ENCODE data around the gene HIPK3.
"Not testable (repeated sequence)": the region's sequence is repeated elsewhere in the genome, so short reads cannot be mapped to it uniquely, and the experiment has no call there.

HIPK3 gene

DNA sequence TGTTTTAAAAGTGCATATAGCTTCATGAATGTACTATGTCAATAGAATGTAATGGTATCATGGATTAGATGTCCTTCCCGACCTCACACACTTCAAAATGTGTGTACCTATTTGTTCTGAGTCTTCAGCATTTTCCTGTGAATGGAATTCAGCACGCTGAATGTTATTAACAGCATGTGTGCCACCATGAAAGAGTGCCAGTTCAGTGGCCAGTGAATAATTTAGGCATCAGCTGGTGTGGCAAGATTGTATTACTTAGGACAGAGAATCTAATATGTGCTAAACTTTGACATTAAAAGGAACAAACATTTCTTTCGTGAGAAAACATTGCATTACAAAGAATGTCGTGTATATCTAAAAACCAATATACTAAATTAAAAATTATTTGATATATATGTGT, 46.4 kb downstream of the HIPK3 start:
- no peak for DNase-seq (ENCODE audit: low read depth, low spot score)

DNA sequence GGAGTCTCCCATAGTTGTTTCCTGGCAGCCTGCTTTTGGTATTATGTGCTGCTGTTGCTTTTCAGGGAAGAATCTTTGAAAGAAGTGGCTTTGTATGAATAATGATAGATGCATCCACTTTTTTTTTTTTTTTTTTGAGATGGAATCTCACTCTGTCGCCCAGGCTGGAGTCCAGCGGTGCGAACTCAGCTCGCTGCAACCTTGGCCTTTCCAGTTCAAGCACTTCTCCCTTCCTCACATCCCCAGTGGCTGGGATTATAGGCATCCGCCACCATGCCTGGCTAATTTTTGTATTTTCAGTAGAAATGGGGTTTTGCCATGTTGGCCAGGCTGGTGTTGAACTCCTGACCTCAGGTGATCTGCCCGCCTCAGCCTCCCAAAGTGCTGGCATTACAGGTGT, 49.6 kb downstream of the HIPK3 start:
- not testable (repeated sequence) for DNase-seq (ENCODE audit: low read depth, low spot score)

DNA sequence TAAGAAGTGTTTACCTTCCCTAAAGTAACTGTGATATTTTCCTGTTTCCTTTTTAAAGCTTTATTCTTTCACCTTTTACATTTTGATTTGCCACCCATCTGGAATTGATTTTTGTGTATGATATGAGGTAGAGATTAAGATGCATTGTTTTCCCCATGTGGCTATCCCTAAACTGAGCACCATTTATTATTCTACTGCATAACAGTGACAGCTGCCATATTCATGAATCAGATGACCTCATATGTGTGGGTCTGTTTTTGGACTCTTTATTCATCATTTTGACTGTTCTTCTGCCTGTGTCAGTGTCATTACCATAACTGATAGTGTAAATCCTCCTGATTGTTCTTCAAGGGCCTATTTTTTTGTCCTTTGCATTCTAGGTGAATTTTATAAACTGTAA, 50.8 kb downstream of the HIPK3 start:
- DNase-seq (ENCODE audit: low read depth, low spot score) = no peak

DNA sequence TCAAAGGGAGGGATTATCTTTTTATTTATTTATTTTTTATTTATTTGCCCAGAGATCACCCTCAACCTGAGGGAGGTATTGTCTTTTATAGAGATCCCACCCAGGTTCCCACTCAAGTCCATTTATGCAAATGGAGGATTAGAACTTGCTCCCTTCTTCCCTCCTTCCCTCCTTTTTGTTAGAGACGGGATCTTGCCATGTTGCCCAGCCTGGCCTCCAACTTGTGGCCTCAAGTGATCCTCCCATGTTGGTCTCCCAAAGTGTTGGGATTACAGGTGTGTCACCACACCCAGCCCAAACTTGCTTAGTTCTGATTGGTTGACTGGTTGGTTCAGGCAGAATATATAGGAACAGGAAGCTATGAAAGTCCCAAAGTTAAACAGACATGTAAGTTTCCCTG, 51.9 kb downstream of the HIPK3 start:
- DNase-seq (ENCODE audit: low read depth, low spot score) = no peak

DNA sequence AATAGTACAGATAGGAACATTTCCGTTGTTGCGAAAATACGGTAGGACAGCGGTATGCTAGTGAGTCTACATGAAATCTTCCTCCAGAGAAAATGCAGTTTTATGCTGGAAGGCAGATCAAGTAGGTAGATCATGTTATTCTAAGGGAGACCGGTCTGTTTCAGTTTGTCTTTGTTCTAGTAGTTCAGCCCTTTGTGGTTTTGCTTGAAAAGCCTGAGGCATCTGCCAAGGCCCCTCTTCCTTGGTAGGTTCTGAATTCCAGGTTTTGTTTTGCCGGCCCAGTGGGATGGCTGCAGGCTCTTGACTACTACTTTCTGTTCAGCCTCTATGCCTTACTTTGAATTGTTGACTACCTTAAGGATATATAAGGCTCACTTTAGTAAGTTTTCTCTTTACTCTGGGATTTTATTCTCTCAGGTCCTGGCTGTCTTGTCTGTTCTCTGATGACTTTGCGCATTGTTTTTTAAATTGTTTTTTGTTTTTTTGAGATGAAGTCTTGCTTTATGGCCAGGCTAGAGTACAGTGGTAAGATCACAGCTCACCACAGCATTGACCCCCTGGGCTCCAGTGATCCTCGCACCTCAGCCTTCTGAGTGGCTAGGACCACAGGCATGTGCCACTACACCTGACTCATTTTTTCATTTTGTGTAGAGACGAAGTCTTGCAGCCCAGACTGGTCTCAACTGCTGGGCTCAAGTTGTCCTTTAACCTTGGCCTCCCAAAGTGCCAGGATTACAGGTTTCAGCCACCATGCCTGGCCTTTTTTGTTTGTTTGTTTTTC, 53.7 kb downstream of the HIPK3 start:
- peak; percentile 15 for DNase-seq (ENCODE audit: low read depth, low spot score)

DNA sequence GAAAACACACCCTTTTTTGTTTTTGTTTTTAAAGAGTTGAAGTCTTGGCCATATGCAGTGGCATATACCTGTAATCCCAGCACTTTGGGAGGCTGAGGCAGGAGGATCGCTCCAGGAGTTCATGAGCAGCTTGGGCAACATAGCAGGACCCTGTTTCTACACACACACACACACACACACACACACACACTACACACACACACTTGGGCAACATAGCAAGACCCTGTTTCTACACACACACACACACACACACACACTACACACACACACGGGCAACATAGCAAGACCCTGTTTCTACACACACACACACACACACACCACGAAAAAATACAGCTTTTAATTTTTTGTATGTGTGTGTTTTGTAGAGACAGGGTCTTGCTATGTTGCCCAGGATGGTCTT, 54.5 kb downstream of the HIPK3 start:
- DNase-seq (ENCODE audit: low read depth, low spot score) = no peak

DNA sequence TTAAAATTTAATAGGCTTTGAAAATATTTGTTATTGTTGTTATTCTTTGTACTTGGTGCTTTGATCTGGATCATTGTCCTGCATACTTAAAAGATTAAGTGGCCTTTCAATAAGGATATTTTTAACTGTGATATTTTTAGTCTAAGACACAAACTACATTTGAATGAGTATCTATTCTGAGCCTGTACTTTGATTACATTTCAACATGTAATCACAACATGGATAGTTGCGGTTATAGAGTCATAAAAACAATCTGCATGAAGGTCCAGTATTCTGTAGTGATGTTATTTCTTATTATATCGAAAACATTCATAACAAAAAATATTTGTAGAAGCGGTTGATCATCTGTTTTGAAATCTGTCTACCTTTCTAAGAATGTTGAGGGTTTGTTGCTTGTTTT, 58.6 kb downstream of the HIPK3 start:
- no peak for DNase-seq (ENCODE audit: low read depth, low spot score)

DNA sequence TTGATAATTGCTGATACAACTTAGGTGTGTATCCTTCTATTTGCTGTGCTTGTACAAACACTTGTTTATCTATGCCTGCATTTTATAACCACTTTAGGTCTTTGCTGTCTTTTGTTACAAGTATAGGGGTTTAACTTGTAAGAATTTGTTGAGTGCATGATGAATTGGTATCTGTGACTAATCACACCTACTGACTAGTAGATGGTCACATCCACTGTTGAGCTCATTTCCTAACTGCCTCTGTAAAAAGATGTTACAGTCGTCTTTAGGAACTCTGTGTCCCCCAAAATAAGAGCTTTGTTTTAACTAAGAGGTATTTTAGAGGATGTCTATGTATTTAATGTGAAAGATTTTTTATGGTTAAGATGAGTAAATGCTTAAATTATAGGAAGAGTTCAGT, 60.5 kb downstream of the HIPK3 start:
- DNase-seq (ENCODE audit: low read depth, low spot score) = no peak

DNA sequence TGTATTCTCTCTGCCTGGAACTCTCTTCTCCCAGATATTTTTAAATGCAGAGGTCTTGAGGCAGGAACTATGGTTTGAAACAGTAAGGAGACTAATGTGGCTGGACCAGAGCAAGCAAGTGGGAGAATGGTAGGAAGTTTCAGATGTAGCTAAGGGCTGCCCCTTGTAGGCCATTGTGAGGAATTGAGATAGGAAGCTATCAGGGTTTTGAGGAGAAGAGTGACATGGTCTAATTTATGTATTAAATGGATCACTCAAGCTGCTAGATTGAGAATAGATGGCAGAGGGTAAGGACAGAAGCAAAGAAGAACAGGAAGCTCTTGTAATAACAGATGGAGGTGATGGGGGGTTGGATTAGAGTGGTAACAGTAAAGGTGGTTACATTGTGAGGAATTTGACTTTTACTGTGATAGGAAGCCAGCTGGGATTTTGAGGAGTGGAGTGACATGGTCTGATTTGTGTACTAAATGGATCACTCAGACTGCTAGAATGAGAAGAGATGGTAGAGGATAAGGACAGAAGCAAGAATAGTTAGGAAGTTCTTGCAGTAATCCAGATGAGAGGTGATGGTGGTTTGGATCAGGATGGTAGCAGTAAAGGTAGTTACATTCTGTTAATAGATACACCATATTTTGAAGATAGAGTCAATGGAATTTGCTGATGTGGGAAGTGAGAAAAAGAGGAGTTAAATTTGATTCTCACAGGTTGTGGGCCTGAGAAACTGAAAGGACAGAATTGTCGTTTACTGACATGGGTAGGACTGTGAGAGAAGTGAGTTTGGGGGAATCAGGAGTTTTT, 63.0 kb downstream of the HIPK3 start:
- no peak for DNase-seq (ENCODE audit: low read depth, low spot score)

DNA sequence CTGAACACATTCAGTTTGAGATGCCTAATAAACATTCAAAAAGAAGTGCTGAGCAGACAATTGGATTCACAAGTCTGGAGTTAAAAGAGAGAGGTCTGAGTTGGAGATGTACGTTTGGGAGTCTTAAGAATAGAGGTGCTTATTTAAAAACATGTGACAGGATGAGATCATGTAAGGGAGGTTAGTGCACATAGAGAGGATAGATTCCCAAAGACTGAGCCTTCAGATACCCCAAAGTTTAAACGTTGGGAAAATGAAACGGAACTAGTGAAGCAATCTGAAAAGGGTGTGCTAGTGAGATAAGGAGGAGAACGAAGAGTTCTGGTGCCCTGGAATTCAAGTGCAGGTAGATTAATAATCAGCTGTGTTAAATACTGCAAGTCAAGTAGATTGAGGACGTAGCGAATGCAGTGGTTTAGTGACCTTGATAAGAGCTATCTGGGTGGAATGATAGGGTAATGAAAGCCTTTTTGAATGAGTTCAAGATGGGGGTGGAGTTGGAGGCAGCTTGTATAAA, 63.7 kb downstream of the HIPK3 start:
- DNase-seq (ENCODE audit: low read depth, low spot score) = no peak

DNA sequence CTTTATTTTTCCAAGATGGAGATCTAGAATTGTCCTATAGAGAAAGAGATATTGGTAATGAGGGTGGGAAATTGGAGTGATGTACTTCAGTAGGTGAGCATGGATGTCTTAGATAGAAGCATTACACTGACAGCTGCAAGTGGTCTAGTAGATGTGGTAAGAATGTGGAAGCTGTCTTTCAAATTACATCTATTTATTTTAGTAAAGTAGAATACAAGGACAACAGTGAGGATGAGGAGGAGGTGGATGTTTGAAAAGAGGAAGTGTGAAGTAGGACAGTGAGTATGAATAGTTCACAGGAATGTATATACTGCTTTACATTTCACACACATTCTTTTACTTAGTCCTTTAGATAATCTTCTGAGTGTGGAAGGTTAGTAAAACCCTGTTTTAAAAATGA, 64.2 kb downstream of the HIPK3 start:
- DNase-seq (ENCODE audit: low read depth, low spot score) = no peak

DNA sequence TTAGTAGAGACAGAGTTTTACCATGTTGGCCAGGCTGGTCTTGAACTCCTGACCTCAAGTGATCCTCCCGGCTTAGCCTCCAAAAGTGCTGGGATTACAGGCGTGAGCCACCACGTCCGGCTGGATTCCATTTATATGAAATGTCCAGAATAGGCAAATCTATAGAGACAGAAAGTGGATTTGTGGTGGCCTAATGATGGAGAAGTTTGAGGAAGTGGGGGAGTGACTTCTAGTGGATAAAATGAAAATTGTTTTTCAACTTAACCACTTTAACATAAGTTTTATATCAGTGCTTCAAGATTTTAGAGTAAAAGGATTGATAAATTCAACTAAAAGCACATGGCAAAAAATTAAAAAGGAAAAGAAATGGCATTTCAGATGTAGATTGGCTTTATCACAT, 66.2 kb downstream of the HIPK3 start:
- no peak for DNase-seq (ENCODE audit: low read depth, low spot score)

DNA sequence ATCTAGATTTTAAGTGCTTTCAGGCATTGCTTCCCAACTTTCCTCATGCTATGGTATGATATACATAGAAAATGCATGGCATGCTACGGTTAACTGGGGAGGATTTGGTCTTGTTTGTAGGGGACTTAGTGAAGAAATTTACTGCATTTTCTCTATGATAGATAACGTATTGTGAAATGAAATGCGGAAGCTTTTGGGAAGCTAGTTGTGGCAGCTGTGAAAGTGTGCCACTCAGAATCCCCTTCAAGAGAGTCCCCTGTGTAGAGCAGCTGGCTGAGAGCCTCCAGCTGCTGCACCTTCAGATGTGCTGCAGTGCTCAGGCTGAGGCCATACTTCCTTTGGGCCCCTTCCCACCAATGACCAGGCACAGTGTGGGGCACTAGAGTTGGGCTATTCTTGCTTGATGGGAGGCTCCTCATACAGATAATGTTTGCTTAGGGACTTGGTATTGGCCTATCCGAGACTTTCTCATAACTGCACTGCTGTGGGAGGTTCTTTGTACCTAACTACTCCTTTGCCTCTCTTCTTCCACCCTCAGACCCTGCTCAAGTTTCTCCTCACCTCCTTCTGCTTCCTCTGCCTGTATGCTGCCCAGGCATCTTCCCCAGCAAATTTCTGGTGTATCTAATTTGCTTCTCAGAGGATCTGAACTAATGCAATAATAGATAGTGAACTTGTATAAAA, 67.3 kb downstream of the HIPK3 start:
- DNase-seq (ENCODE audit: low read depth, low spot score) = no peak

DNA sequence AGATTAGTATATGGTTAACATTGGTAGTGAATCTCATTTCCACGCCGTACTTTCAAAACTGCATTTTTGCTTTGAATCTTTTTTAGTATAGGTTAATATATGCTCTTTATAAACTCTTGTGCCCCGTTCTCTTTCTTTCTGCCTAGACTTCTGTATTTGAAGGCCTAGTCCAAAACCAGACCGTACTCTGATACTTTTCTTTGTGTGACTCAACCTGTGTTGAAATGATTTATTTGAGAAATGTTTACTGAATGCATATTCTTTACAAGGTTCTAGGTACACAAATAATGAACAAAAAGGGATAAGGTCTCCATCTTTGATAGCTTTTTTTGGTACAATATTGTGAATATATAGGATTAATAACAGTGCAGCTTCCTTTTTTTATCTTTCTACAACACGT, 68.3 kb downstream of the HIPK3 start:
- no peak for DNase-seq (ENCODE audit: low read depth, low spot score)

DNA sequence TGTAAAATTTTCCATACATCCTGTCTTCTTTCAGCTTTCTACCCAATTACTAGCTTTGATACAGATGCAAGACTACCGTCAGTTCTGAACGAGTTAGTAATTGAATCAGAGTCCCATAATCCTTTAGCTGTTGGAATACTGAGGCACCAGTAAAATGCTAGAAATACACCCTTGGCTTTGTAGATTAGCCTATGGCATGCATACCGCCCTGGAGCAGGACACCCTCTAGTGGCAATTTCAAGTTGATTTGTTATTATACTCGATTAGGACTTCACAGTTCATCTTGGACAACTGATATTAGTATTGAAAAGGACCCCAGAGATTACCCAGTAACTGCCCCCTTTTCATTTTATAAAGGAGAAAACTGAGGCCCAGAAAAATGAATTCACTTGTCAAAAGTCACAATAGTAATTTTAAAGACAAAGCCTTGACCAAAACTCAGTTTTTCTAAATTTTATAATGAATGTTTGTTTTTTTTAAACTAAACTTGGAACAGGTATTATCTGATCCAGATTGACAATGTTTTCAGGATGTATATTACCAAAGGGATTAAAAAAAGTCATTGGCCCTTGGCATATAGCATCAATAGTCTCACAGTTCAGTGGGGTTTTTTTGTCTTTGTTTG, 72.6 kb downstream of the HIPK3 start:
- DNase-seq (ENCODE audit: low read depth, low spot score) = no peak

DNA sequence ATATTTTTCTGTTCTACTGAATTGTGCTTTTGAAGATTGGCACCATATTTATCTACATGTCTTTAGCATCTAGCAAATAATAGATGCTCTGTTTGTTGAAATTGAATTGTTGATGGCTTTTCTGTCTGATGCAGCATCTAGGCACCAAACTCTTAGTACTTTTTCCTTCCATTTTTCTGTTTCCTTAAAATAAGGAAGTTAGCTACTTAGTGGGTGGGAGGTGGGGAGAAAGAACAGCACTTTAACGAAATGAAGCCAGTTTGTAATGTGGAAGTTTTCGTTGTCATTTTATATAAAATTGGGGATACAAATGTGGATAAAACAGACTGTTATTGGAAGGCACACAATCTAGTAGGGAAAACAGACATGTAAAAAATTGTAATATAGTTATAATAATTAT, 76.6 kb downstream of the HIPK3 start:
- no peak for DNase-seq (ENCODE audit: low read depth, low spot score)

DNA sequence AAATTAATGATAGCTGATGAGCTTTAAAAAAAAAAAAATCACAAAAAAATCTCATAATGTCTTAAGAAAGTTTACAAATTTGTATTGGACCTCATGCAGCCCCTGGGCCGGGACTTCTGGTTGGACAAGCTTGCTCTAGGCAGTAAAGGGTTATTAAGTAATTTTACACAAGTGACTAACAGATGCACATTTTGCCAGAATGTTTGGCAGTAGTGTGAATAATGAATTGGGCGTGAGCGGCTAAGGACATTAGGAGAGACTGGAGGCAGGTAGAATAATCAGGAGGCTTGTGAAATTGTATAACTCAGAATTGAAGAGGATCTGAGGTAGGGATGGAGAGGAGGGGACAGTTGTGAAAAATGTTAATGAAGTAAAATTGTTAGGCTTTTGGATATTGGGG, 77.4 kb downstream of the HIPK3 start:
- DNase-seq (ENCODE audit: low read depth, low spot score) = no peak

DNA sequence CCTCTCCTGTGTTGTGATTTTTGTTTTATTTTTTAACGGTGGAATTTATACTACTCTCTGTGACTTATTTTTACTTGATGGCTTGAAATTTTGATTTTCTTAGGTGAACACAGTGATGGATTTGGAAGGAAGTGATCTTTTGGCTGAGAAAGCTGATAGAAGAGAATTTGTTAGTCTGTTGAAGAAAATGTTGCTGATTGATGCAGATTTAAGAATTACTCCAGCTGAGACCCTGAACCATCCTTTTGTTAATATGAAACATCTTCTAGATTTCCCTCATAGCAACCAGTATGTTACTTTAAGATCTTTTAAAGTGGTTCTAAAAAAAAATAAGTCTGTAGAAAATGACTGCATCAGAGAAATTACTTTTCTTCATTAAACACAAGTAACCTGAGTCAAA, 82.1 kb downstream of the HIPK3 start:
- DNase-seq (ENCODE audit: low read depth, low spot score) = no peak

DNA sequence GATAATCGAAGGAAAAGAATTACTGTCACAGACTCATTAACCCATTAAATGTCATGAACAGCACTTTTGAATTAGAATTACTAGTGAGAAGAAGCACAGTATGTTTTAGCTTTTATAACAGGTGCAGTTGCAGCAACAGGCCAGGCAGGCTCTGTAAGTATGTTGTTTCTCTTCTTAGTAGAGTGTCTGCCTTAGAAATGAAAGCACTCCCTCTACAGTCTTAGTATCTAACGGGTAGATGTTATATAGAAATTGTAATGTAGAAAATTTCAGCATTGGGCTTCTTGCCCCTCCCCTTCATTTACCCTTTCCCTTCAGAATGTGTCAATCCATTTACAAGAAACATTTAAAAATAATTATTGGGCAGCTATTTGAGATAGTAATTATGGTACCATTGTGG, 87.4 kb downstream of the HIPK3 start:
- DNase-seq (ENCODE audit: low read depth, low spot score) = no peak

DNA sequence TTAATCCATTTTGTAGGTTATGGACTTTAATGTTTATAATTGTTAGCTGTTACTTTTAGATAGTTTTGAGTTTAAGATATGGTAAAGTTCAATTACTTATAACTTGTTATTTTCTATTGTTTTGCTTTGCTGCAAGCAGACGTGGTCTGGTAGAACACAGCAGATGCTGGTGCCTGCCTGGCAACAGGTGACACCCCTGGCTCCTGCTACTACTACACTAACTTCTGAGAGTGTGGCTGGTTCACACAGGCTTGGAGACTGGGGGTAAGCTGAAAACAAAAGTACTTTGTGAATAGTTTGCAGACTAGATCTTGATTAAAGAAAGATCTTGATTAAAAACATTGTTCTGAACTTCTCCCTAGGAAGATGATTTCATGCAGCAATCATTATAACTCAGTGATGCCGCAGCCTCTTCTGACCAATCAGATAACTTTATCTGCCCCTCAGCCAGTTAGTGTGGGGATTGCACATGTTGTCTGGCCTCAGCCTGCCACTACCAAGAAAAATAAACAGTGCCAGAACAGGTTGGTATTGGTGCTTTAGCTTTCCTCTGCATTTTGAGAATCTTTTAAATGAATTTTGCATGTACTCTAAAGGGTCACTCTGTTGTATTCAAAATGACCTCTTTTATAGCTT, 90.4 kb downstream of the HIPK3 start:
- DNase-seq (ENCODE audit: low read depth, low spot score) = no peak

DNA sequence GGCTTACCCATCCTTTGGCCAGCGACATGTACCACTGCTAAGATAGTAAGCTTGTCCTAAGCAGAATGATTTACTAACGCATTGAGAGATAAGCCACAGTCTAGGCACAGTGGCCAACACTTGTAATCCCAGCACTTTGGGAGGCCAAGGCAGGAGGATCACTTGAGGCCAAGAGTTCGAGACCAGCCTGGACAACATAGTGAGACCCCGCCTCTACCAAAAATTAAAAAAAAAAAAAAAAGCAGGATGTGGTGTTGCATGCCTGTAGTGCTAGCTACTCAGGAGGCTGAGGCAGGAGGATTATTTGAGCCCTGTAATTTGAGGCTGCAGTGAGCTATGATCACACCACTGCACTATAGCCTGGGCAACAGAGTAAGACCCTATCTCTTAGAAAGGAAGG, 93.1 kb downstream of the HIPK3 start:
- DNase-seq (ENCODE audit: low read depth, low spot score) = no peak

Measured in iPS DF 19.7 (cell line).